ENCODE data around the gene KLK12. TPM values are rescaled to one million over a fixed set of nuclear protein-coding genes. Genes with fewer than 3 reads are reported as not detected.
"Not testable (repeated sequence)": the region's sequence is repeated elsewhere in the genome, so short reads cannot be mapped to it uniquely, and the experiment has no call there.

The KLK12 gene
- total RNA-seq, 1 donor from 2014 or later, result 1.0 TPM

DNA sequence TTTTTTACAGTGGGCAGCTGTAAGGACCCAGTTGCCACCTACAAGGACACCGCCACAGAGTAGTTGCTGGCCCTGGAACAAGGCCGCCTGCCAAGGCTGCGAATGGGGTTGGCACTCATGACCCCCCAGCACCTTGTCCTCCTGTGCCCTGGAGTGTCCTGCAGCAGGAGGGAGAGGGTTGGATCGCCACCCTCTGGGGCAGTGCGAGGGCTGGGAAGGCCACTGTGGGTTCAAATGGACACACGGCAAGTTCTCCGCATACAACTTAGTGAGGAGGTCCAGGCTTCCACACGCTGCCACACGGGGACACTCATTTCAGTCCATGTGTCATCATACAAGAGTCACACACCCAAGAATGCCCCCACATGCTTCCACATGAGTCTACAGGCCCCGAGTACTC is 34.4 kb downstream of the KLK12 start:
- TF ChIP-seq, protein P1, sequence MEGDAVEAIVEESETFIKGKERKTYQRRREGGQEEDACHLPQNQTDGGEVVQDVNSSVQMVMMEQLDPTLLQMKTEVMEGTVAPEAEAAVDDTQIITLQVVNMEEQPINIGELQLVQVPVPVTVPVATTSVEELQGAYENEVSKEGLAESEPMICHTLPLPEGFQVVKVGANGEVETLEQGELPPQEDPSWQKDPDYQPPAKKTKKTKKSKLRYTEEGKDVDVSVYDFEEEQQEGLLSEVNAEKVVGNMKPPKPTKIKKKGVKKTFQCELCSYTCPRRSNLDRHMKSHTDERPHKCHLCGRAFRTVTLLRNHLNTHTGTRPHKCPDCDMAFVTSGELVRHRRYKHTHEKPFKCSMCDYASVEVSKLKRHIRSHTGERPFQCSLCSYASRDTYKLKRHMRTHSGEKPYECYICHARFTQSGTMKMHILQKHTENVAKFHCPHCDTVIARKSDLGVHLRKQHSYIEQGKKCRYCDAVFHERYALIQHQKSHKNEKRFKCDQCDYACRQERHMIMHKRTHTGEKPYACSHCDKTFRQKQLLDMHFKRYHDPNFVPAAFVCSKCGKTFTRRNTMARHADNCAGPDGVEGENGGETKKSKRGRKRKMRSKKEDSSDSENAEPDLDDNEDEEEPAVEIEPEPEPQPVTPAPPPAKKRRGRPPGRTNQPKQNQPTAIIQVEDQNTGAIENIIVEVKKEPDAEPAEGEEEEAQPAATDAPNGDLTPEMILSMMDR (IDR thresholded peaks at IDR 0.05; ENCODE audit: unreplicated experiment), result no peak
- Mint-ChIP-seq H3K9me3 (ENCODE audit: low read depth) (no peaks in the 10 kb centered on the region), H3K36me3 (ENCODE audit: insufficient read depth) (no peaks in the 10 kb centered on the region), H3K4me1 (ENCODE audit: low read depth) (peaks cover 11% of the 10 kb centered on the region), H3K4me3 (ENCODE audit: low read depth) (no peak overlapping the region), H3K27ac (no peak overlapping the region), H3K27me3 (peaks cover 54% of the 10 kb centered on the region)
- DNase-seq (ENCODE audit: low spot score, unreplicated experiment), result no peak

DNA sequence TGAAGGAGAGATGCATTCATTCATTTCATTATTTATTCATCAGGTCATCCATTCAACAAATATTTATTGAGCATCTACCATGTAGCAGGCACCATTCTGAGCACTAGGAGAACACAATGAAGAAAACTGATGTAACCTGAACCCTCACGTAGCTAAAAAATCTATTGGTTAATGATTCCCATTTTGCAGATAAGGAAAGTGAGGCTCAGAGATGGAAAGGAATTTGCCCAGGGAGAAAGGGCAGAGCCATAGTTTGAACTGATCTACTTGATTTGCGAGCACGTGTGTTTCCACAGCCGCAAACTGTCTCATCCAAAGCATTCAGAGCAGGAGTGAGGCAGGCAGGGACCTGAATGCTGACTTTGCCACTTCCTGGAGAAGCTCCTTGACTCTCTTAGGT is 36.1 kb downstream of the KLK12 start:
- Mint-ChIP-seq H3K27ac (peak overlapping the region; percentile 10), H3K27me3 (peaks cover 40% of the 10 kb centered on the region), H3K9me3 (ENCODE audit: low read depth) (no peaks in the 10 kb centered on the region), H3K36me3 (ENCODE audit: insufficient read depth) (no peaks in the 10 kb centered on the region), H3K4me1 (ENCODE audit: low read depth) (peaks cover 11% of the 10 kb centered on the region), H3K4me3 (ENCODE audit: low read depth) (no peak overlapping the region)
- TF ChIP-seq, protein P1 (IDR thresholded peaks at IDR 0.05; ENCODE audit: unreplicated experiment), result no peak
- no peak for DNase-seq (ENCODE audit: low spot score, unreplicated experiment)

DNA sequence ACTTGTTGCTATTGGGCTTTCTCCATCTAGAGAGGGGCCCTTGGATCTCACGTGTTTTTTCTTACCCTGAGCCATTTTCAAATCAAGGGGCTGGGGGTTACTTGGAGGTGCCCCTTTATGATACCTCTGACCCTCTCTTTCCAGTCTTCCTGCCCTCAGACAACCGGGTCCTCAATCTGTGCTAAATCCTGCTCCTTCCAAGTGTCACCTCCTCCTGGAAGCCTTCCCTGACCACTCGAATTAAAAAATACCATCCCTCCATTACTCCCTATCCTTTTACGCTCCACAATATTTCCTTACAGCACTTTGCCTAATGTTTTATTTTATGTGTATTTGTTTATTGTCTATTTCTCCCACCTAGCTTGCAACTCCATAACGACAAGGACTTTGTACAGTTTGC is 36.7 kb downstream of the KLK12 start:
- peak overlapping the region; percentile 2 for H3K27ac Mint-ChIP-seq
- peaks cover 11% of the 10 kb centered on the region for H3K4me1 Mint-ChIP-seq (ENCODE audit: low read depth)

DNA sequence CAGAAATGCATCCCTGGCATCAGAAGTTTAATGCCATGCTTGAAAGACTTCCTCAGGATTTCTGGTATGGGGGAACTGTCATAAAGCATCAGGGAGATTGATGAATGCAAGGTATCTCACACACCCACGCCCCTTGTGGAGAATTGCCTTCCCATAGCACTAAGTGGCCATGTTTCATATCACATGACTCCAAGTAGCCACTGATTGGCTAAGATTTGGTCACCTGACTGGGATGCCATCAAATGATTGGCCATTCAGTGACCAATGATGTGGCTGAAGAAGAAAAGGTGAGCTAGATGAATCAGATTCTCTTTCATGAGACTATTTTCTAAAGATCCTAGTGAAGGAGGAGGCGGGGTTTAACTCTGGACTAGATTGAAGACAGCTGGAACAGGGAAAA is 40.7 kb downstream of the KLK12 start:
- Mint-ChIP-seq H3K4me3 (ENCODE audit: low read depth) (no peak overlapping the region), H3K27ac (no peak overlapping the region), H3K27me3 (peaks cover 27% of the 10 kb centered on the region), H3K4me1 (ENCODE audit: low read depth) (peaks cover 8% of the 10 kb centered on the region), H3K9me3 (ENCODE audit: low read depth) (no peaks in the 10 kb centered on the region), H3K36me3 (ENCODE audit: insufficient read depth) (no peaks in the 10 kb centered on the region)
- no peak for DNase-seq (ENCODE audit: low spot score, unreplicated experiment)
- TF ChIP-seq, protein P1 (IDR thresholded peaks at IDR 0.05; ENCODE audit: unreplicated experiment), result no peak

More for the DNA sequence above, 36.7 kb downstream of the KLK12 start:
- Mint-ChIP-seq H3K9me3 (ENCODE audit: low read depth) (no peaks in the 10 kb centered on the region), H3K4me3 (ENCODE audit: low read depth) (no peak overlapping the region), H3K36me3 (ENCODE audit: insufficient read depth) (no peaks in the 10 kb centered on the region), H3K27me3 (peaks cover 36% of the 10 kb centered on the region)
- TF ChIP-seq, protein P1 (IDR thresholded peaks at IDR 0.05; ENCODE audit: unreplicated experiment), result no peak
- no peak for DNase-seq (ENCODE audit: low spot score, unreplicated experiment)

DNA sequence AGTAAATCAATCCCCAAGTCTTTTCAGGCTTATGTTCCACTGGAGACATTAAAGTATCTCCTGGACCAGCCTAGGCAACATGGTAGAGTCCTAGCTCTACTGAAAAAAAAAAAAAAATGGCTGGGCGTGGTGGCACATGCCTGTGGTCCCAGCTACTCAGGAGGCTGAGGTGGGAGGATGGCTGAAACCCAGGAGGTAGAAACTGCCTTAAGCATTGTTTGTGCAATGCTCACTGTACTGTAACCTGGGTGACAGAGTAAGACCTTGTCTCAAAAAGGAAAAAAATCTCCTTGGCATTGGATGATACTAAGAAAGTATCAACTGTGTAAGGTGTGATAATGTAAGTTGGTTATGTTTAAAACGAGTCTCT is 42.2 kb downstream of the KLK12 start:
- H3K4me1 Mint-ChIP-seq (ENCODE audit: low read depth), result no peaks in the 10 kb centered on the region
- H3K27me3 Mint-ChIP-seq, result peaks cover 34% of the 10 kb centered on the region
- no peak overlapping the region for H3K4me3 Mint-ChIP-seq (ENCODE audit: low read depth)
- no peak overlapping the region for H3K27ac Mint-ChIP-seq
- DNase-seq (ENCODE audit: low spot score, unreplicated experiment), result no peak
- TF ChIP-seq, protein P1 (IDR thresholded peaks at IDR 0.05; ENCODE audit: unreplicated experiment), result no peak
- no peaks in the 10 kb centered on the region for H3K36me3 Mint-ChIP-seq (ENCODE audit: insufficient read depth)
- H3K9me3 Mint-ChIP-seq (ENCODE audit: low read depth), result no peaks in the 10 kb centered on the region

DNA sequence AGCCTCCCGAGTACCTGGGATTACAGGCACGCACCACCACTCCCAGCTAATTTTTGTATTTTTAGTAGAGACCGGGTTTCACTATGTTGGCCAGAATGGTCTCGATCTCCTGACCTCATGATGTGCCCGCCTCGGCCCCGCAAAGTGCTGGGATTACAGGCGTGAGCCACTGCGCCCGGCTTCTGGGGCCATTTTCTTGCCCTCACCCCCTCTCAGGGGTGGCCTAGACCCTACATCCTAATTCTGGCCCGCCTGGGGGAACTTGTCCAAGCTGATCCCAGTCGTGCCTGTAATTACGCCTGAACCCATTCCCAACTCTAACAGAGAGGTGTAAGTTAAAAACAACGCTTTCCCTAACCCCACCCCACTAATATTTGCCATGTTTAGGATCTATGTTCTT is 50.4 kb downstream of the KLK12 start:
- peaks cover 57% of the 10 kb centered on the region for H3K27me3 Mint-ChIP-seq
- H3K4me1 Mint-ChIP-seq (ENCODE audit: low read depth); H3K27ac Mint-ChIP-seq; H3K4me3 Mint-ChIP-seq (ENCODE audit: low read depth); DNase-seq (ENCODE audit: low spot score, unreplicated experiment); H3K36me3 Mint-ChIP-seq (ENCODE audit: insufficient read depth); H3K9me3 Mint-ChIP-seq (ENCODE audit: low read depth): not testable (repeated sequence)
